ENCODE data around the gene WDR17.

- TF ChIP-seq CTCF (IDR thresholded peaks at IDR 0.05; ENCODE audit: low read depth, low read length, poor library complexity, severe bottlenecking) (no peak), EZH2phosphoT487 (IDR thresholded peaks at IDR 0.05; ENCODE audit: borderline replicate concordance, low read length) (no peak)
Measured at GRCh38 chr4:176210579-176211296, 145.1 kb downstream of the WDR17 start.

All from DOHH2 (cell line).